HEK293T (cell line): ENCODE results near the gene HIGD2B.

Experiments
- ARNT ChIP-seq: fragments of 450-650 bp; IDR thresholded peaks from 2 replicates; pipeline ENCODE4 v1.6.1; 2017; ENCODE audit warnings: mild to moderate bottlenecking
- BHLHE40 ChIP-seq: fragments of 450-650 bp; IDR thresholded peaks from 2 replicates; pipeline ENCODE4 v1.6.1; 2016; ENCODE audit warnings: mild to moderate bottlenecking, moderate library complexity, borderline replicate concordance
- FOXK2 ChIP-seq: fragments of 450-650 bp; IDR thresholded peaks from 2 replicates; pipeline ENCODE4 v1.6.1; 2016; ENCODE audit warnings: mild to moderate bottlenecking
- FOXM1 ChIP-seq: fragments of 450-650 bp; IDR thresholded peaks from 2 replicates; pipeline ENCODE4 v1.6.1; 2017; ENCODE audit warnings: mild to moderate bottlenecking, borderline replicate concordance
- L3MBTL2 ChIP-seq: fragments of 450-650 bp; conservative IDR thresholded peaks from 2 replicates; pipeline ENCODE4 v1.6.1; 2016; ENCODE audit warnings: mild to moderate bottlenecking
- SP1 ChIP-seq: fragments of 450-650 bp; IDR thresholded peaks from 2 replicates; pipeline ENCODE4 v1.6.1; 2017
- SUZ12 ChIP-seq: fragments of 450-650 bp; IDR thresholded peaks from 2 replicates; pipeline ENCODE4 v1.6.1; 2016; ENCODE audit warnings: mild to moderate bottlenecking
- TARDBP ChIP-seq: fragments of 450-650 bp; IDR thresholded peaks from 2 replicates; pipeline ENCODE4 v1.6.1; 2016
- ZNF384 ChIP-seq: fragments of 450-650 bp; IDR thresholded peaks from 2 replicates; pipeline ENCODE4 v1.6.1; 2016

DNA sequence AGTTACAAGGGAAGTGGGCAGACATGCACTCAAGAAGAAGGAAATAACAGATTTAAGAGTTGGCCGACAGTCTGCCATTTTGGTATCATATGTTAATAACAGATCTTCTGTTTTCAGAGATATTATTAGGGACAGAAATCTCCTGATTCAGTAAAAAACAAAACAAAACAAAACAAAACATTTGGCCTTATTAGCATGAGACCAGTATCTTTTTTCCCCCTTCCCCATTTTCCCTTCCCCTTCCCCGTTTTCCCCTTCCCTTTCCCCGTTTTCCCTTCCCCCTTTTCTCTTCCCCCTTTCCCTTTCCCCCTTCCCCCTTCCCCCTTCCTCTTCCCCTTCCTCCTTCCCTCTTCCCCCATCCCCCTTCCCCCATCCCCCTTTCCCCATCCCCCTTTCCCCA is 39.5 kb upstream of the HIGD2B start:
- TF ChIP-seq FOXM1 = no peak
- TF ChIP-seq SUZ12 = no peak
- TF ChIP-seq FOXK2 = no peak
- no peak for TF ChIP-seq SP1
- TF ChIP-seq ARNT = no peak
- no peak for TF ChIP-seq TARDBP
- no peak for TF ChIP-seq L3MBTL2
- no peak for TF ChIP-seq BHLHE40
- no peak for TF ChIP-seq ZNF384
